Astrocyte of the hippocampus (primary cell): ENCODE measurements around the gene FGD6.
"Not testable (repeated sequence)": the region's sequence is repeated elsewhere in the genome, so short reads cannot be mapped to it uniquely, and the experiment has no call there.

Experiments used
- DNase-seq: peaks from one replicate; pipeline ENCODE4 v3.0.0; 2011; ENCODE audit warnings: low read depth, low spot score

FGD6 gene

GRCh38 chr12:95178136-95178535, 39.1 kb downstream of the FGD6 start:
- DNase-seq = no peak

GRCh38 chr12:95177201-95177768, 40.0 kb downstream of the FGD6 start:
- peak; percentile 39 for DNase-seq

DNA sequence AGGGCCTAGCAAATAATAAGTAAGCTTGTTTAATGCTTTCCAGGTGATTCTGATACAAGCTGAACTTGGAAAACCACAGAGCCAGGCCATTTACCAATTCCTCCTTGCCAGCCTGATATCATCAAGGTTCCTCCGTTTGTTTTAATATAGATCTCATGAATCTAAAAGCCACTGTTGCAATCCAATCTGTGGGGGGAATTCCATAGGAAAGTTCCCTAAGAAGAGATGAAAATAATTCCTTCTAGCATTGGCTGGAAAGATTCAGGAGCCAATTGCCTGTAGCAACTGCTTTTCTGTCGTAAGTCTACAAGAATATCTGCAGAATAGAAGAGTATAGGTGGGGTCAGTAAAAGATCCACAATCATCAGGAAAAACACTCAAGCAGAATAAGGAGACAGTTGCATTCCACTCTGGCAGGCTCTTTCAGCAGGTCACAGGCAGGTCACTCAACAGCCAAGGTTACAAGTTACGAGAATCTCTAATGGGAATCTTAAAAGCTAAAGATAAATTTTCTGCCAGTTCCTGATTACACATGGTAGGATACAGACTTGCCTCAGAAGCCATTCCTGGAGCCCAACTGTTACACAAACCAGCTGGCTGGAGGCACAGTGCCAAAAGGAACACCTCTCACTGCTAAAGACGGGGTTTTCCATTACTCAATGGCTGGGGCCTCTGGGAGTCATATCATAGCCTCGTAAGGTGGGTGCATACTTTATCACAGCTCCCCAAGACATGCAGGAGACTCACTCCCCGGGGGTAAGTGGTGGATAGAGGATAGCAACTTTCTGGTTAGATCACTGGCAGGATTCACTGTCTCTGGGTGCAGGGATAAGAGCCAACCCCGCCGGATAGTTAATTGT, 43.6 kb downstream of the FGD6 start:
- peak; percentile 74 for DNase-seq

DNA sequence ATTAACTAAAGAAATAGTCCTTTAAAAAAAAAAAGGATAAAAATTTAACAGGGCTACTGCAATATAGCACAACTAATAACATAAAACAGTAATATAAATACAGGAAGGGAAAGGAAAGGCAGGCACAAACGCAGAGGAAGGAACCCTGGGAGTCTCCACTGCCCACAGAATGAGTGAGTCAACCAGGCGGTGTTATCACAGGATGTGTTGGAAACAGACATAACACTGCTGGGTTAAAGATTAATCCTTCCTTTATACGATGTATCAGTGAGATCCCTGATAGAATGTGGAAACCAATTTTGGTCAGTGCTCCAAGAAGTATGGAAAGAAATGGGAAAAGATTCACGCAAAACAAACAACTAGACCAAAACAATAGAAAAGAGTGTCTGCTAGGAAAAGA, 47.9 kb downstream of the FGD6 start:
- DNase-seq = peak; percentile 75

- DNase-seq = peak; percentile 20
Measured at GRCh38 chr12:95168746-95169145, 48.5 kb downstream of the FGD6 start.

DNA sequence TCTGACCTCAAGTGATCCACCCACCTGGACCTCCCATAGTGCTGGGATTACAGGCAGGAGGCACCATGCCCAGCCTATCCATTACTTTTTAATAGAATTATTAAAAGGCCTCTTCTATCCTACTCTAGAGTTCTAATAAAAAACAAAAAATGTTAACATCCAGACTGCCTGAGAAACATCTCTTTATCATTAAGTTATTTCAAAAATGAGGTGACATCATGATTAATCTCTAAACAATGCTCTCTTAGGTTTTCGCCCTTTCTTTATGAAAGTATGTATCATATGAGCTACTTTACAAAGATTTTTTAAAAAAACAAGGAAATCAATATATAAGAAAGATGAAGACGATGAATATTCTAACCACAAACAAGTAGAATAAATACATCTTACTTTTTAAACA, 52.6 kb downstream of the FGD6 start:
- DNase-seq = no peak

DNA sequence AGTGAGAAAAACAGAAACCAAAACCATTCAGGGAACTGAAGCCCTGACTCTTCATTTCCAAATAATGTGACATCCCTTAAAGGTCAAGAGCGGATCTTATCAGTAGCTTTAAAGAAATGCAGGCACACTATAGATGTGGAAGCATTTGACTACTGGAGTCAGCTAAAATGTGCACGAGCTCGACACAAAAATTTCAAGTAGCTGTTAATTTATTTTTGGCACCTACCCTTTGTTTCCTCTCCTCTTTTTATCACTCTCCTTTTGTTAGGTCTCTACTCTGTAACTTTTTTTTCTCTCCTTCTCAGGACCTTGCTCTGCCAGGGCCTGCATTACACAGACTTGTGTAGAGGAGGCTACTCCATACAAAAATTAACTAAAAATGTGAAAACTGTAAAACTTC, 58.3 kb downstream of the FGD6 start:
- no peak for DNase-seq

DNA sequence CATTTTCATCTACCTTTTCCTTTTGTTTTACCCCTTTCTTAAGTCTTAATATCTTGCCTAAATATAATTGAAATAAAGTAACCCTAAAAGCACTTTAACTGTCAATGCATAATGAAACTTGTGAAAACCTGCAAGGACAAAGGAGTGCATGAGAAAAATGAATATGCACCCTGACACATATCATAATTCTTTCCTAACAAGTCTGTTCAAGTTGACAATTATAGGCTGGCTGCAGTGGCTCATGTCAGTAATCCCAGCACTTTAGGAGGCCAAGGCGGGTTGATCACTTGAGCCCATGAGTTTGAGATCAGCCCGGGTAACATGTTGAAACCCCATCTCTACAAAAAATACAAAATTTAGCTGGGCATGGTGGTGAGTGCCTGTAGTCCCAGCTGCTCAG, 65.4 kb downstream of the FGD6 start:
- no peak for DNase-seq

DNA sequence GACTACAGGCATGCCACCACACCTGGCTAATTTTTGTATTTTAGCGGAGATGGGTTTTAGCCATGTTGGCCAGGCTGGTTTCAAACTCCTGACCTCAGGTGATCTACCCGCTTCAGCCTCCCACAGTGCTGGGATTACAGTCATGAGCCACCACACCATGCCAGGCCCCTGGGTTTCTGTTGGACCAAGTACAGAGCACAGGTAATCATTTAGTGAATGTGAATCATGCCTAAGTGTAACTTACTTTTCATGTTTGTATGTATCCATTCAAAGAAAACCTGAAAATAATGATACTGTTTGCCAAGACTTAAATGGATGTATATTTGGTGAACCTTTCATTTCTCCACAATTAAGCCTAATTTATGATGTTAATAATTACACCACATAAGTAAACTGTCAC, 65.9 kb downstream of the FGD6 start:
- no peak for DNase-seq

GRCh38 chr12:95150501-95150900, 66.8 kb downstream of the FGD6 start:
- no peak for DNase-seq

DNA sequence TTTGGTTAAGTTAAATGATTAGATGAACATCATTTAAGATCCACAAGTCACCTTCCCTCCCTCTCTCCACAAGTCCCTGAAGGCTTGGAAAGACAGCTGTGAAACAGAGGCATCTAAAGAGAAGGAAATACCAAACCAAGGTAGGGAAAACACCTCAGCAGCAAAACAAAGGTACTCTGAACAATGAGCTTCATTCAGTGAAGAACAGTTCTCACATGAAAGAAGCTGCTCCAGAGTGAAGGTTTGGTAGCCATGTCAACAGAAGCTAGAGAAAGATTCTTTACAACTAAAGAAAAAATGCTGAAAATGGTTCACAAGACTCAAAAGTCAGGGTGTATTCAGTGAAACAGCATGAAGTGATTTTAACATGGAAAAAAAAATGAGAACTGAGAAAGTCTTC, 69.4 kb downstream of the FGD6 start:
- DNase-seq = no peak

- no peak for DNase-seq
Measured at GRCh38 chr12:95146769-95147168, 70.5 kb downstream of the FGD6 start.

- DNase-seq = peak; percentile 17
Measured at GRCh38 chr12:95143621-95144205, 73.6 kb downstream of the FGD6 start.

GRCh38 chr12:95142431-95143151, 74.7 kb downstream of the FGD6 start:
- DNase-seq = no peak

- no peak for DNase-seq
Measured at GRCh38 chr12:95141310-95141709, 76.0 kb downstream of the FGD6 start.

GRCh38 chr12:95138031-95138430, 79.2 kb downstream of the FGD6 start:
- not testable (repeated sequence) for DNase-seq

DNA sequence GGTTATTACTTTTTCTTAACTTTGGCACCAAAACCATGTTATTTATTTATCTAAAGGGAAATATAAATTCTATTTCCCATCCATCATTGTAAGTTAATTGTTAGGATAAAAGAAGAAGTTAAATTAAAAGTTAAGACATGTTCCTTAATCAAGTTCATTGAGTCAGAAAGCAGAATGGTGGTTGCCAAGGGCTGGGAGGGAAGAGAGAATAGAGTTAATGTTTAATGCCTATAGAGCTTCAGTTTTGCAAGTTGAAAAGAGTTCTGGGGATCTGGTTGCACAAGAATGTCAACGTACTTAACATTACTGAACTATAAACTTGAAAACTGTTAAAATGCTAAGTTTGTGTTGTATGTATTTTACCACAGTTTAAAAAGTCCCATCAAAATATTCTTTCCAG, 80.7 kb downstream of the FGD6 start:
- DNase-seq = no peak

DNA sequence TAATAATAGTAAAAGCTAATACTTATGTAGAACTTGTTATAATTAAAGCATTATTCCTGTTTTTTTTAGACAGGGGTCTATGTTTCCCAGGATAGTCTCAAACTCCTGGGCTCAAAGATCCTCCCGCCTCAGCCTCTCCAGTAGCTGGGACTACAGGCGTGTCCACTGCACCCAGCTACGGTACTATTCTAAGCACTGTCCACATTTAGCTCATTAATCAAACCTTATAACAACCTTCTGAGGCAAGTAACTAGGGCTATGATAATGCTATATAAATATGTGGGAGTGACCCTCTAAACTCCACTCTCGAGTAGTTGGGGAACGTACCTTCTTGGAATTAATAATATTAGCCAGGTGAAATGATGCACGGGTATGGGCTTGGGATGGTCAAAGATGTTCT, 83.2 kb downstream of the FGD6 start:
- no peak for DNase-seq

GRCh38 chr12:95131589-95132340, 85.5 kb downstream of the FGD6 start:
- no peak for DNase-seq

- DNase-seq = peak; percentile 17
Measured at GRCh38 chr12:95130096-95130495, 87.2 kb downstream of the FGD6 start.

GRCh38 chr12:95129115-95129514, 88.2 kb downstream of the FGD6 start:
- DNase-seq = no peak

- no peak for DNase-seq
Measured at GRCh38 chr12:95126736-95127135, 90.5 kb downstream of the FGD6 start.
